GM12891 (cell line): ENCODE data around the gene SEC31A. TPM values are rescaled to one million over a fixed set of nuclear protein-coding genes. Genes with fewer than 3 reads are reported as not detected.
"Not testable (repeated sequence)": the region's sequence is repeated elsewhere in the genome, so short reads cannot be mapped to it uniquely, and the experiment has no call there.

Experiments used
- DNase-seq: peaks from one replicate; pipeline ENCODE4 v3.0.0; 2011; ENCODE audit warnings: low spot score; ENCODE audit not compliant: insufficient read length
- FAIRE-seq: peaks from 2 replicates; lab custom pipeline; 2011; peaks lifted over from hg19 to GRCh38; lab: Jason Lieb, UNC
- PAX5 ChIP-seq: IDR thresholded peaks from 2 replicates; pipeline ENCODE4 v1.6.1; 2011; ENCODE audit warnings: low read length, moderate library complexity, mild to moderate bottlenecking; ENCODE audit not compliant: insufficient read depth, severe bottlenecking
- POLR2A ChIP-seq: IDR thresholded peaks from 2 replicates; pipeline ENCODE4 v1.6.1; 2011; ENCODE audit warnings: low read depth, low read length, control low read depth
- POLR2AphosphoS5 ChIP-seq: IDR thresholded peaks from 2 replicates; pipeline ENCODE4 v1.6.1; 2011; ENCODE audit warnings: low read depth, low read length, control low read depth
- POU2F2 ChIP-seq: IDR thresholded peaks from 2 replicates; pipeline ENCODE4 v1.6.1; 2011; ENCODE audit warnings: low read depth, mild to moderate bottlenecking, control low read depth, low read length, moderate library complexity
- SPI1 ChIP-seq: IDR thresholded peaks from 2 replicates; pipeline ENCODE4 v1.6.1; 2011; ENCODE audit warnings: low read depth, low read length, control low read depth
- TAF1 ChIP-seq: IDR thresholded peaks from 2 replicates; pipeline ENCODE4 v1.6.1; 2011; ENCODE audit warnings: low read depth, low read length, control low read depth
- polyA plus RNA-seq: library from polyadenylated mRNA; unstranded; fragments of >200 nt; gene quantifications from one replicate; pipeline ENCODE4 v1.2.1, GENCODE V29; 2012; ENCODE audit warnings: low read depth, missing spikeins, inconsistent platforms; ENCODE audit not compliant: missing spikeins

Gene SEC31A
- polyA plus RNA-seq: 96.3 TPM

GRCh38 chr4:82890901-82891706 is at the start of gene SEC31A:
TSS of gene SEC31A (minus strand) at chr4:82891153. CDS start at chr4:82881936, 9,217 bp downstream.
- TF ChIP-seq POU2F2: no peak
- no peak; the same call in none of the 2 replicates for TF ChIP-seq TAF1
- peak; percentile 92 for TF ChIP-seq POLR2AphosphoS5
- TF ChIP-seq SPI1: no peak
- peak; percentile 17 for TF ChIP-seq PAX5
- peak; percentile 87 for TF ChIP-seq POLR2A
- FAIRE-seq: peak; percentile 99
- DNase-seq: peak; percentile 81

GRCh38 chr4:82939414-82939813 is 48.5 kb upstream of the SEC31A start:
- DNase-seq: no peak
- TF ChIP-seq SPI1: no peak
- no peak for TF ChIP-seq TAF1
- TF ChIP-seq PAX5: no peak
- no peak for TF ChIP-seq POLR2A
- TF ChIP-seq POLR2AphosphoS5: no peak
- no peak for TF ChIP-seq POU2F2
- FAIRE-seq: peak; percentile 13

GRCh38 chr4:82934441-82934840 is 43.5 kb upstream of the SEC31A start:
- TF ChIP-seq POLR2AphosphoS5 (no peak), POLR2A (no peak), PAX5 (no peak), SPI1 (no peak), TAF1 (no peak), POU2F2 (no peak)
- FAIRE-seq (no peak), DNase-seq (no peak)

- no peak for DNase-seq
- no peak for TF ChIP-seq POLR2A
- no peak for TF ChIP-seq TAF1
- no peak for TF ChIP-seq PAX5
- no peak for TF ChIP-seq SPI1
- no peak for TF ChIP-seq POU2F2
- TF ChIP-seq POLR2AphosphoS5: no peak
- peak; percentile 43 for FAIRE-seq
Measured at GRCh38 chr4:82930848-82931755, 40.1 kb upstream of the SEC31A start.

GRCh38 chr4:82921795-82922194 is 30.8 kb upstream of the SEC31A start:
- FAIRE-seq (peak; percentile 26), DNase-seq (no peak)
- TF ChIP-seq POU2F2 (no peak), TAF1 (no peak), POLR2A (no peak), SPI1 (no peak), PAX5 (no peak), POLR2AphosphoS5 (no peak)

- FAIRE-seq: no peak
- TF ChIP-seq SPI1 (no peak), TAF1 (no peak), PAX5 (no peak), POLR2AphosphoS5 (no peak), POLR2A (no peak)
- no peak for DNase-seq
Measured at GRCh38 chr4:82919386-82919785, 28.4 kb upstream of the SEC31A start.

- peak; percentile 26 for FAIRE-seq
- no peak for DNase-seq
- TF ChIP-seq SPI1: no peak
Measured at GRCh38 chr4:82918091-82918490, 27.1 kb upstream of the SEC31A start.

GRCh38 chr4:82913968-82914367 is 23.0 kb upstream of the SEC31A start:
- DNase-seq, FAIRE-seq: not testable (repeated sequence)

GRCh38 chr4:82913305-82913704 is 22.4 kb upstream of the SEC31A start:
- no peak for DNase-seq
- no peak for TF ChIP-seq POU2F2
- TF ChIP-seq SPI1: no peak
- no peak for TF ChIP-seq TAF1
- TF ChIP-seq POLR2A: no peak
- TF ChIP-seq PAX5: no peak
- TF ChIP-seq POLR2AphosphoS5: no peak
- no peak for FAIRE-seq
